Ecto neural progenitor cell (in vitro differentiated cells): ENCODE results near the gene PRICKLE2.

Experiments
- DNase-seq: peaks from one replicate; pipeline ENCODE4 v3.0.0-alpha.2; 2018; ENCODE audit warnings: low spot score

Gene PRICKLE2

GRCh38 chr3:64188810-64189560, 36.3 kb downstream of the PRICKLE2 start:
- no peak for DNase-seq

GRCh38 chr3:64187065-64187959, 38.0 kb downstream of the PRICKLE2 start:
- DNase-seq, result no peak

- no peak for DNase-seq
These were observed 38.6 kb downstream of the PRICKLE2 start for GRCh38 chr3:64186667-64187064.

DNA sequence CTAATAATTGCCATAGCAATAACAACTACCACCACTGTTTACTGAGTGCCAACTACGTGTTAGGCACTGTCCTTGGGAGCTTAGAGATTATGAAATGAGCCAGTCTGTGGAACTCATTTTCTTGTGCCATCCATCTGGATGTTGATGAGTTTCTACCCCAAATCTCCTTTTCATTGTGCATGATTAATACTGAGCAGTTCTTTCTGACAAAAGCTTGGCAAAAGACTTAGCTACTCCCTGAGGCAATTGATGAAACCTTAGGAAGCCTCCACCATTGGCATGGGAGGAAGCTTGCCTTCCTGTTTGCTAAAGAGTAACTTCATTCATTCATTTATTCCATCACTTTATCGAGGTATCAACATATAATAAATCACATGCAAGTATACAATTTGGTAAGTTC, 39.8 kb downstream of the PRICKLE2 start:
- no peak for DNase-seq

DNA sequence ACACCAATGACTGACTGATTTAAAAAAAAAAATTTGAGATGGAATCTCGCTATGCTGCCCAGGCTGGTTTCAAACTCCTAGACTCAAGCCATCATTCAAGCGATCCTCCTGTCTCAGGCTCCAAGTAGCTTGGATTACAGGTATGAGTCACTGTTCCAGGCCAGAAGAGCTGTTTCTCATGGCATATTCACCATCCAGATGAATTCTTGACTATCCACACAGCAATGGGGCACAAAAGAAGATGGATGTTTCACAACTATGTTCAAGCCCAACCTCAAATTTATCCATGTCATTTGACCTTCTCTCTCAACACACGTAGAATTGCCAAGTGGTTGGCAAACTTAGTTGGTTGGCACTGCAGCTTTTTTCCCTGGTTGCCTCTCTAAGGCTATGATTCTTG, 40.6 kb downstream of the PRICKLE2 start:
- DNase-seq, result no peak

DNA sequence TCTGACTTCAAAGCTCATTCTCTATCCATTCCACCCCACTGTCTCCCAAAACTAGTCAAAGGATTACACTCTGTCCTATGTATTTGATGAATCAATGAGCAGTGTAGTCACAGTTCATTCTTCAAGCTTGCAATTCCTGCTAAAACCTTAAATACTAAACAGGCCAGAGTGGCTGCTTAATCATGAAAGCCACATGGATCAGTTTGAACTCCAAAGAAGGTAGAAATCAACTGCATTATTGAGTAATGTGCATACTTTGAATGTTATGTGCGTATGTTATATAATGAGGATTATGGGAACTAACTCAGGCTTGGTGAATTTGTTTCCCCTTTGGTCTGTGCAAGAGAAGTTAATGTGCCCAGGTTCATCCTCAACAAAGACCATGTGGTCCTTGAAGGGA, 45.4 kb downstream of the PRICKLE2 start:
- DNase-seq, result no peak

- DNase-seq, result no peak
These were observed 46.0 kb downstream of the PRICKLE2 start for GRCh38 chr3:64179249-64179648.

GRCh38 chr3:64178419-64178818, 46.8 kb downstream of the PRICKLE2 start:
- DNase-seq, result no peak

- DNase-seq, result no peak
These were observed 48.7 kb downstream of the PRICKLE2 start for GRCh38 chr3:64176461-64176996.

DNA sequence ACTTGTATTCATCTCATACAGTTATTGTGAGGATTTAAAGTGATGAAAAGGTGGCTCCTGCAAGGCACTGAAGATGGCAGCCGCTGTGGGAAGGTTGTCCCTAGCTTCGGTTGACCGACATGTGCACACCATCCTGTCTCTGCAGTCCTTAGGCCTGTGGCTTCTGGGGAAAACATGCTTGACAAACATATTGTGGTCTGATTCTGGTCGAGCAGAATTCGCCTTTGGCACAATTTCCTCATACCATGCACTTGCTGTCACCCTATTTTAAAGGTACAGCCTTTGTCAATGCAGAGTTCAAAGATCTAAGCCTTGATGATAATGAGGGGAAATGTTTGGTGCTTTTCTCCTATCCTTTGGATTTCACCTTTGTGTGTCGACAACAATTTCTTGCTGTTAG, 50.9 kb downstream of the PRICKLE2 start:
- DNase-seq, result no peak

DNA sequence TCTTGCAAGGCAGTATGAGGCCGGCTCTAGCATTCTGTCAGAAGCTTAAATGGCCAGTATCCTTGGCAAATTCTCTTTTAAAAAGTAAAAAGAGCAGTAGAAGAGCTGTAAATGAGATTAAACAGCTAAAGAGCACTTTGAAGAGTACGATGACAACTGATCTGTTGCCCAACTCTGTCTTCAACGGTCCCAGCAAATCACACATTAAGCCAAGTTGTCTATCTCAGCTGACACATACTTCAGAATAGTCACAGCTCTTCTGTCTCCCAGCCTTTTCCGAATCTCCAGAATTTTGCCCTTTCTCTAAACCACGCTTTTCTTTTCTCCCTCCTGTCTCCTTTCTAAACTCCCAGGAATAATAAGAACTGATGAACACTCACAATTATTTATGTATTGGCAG, 51.7 kb downstream of the PRICKLE2 start:
- no peak for DNase-seq

DNA sequence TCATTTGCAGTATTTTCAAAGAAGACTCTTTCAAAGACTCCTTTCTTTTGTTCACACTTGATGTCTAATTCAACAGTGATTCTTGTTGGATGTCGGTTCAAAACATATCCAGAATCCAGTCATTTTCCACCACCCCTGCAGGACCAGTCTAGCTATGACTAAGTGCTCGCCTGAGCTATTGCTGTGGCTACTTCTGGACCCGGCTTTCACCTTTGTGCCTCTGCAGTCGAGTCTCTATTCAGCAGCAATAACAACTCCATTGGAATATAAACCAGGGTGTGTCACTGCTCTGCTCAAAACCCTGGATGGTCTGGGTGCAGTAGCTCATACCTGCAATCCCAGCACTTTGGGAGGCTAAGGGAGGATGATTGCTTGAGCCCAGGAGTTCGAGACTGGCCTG, 55.0 kb downstream of the PRICKLE2 start:
- DNase-seq, result no peak

GRCh38 chr3:64167868-64168267, 57.4 kb downstream of the PRICKLE2 start:
- DNase-seq, result no peak

DNA sequence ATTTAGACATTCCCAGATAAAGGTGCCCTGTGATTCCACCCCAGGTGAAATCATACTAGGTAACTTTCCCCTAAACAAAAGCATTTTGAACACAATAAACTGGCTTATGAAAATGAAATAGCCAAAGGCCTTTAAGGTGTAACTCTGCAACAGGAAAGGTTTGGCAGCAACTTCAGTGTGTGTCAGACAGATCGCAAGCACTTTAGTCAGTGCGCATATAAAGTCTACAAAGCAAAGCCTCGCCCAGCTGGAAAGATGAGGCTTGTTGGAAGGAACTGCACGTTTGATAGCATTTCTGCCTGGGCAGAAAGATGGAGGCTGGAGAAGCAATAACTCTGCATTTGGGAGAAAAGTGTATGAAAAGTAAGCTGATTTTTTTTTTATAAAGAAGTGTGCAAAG, 57.9 kb downstream of the PRICKLE2 start:
- DNase-seq, result no peak

- no peak for DNase-seq
These were observed 58.6 kb downstream of the PRICKLE2 start for GRCh38 chr3:64166584-64167162.

DNA sequence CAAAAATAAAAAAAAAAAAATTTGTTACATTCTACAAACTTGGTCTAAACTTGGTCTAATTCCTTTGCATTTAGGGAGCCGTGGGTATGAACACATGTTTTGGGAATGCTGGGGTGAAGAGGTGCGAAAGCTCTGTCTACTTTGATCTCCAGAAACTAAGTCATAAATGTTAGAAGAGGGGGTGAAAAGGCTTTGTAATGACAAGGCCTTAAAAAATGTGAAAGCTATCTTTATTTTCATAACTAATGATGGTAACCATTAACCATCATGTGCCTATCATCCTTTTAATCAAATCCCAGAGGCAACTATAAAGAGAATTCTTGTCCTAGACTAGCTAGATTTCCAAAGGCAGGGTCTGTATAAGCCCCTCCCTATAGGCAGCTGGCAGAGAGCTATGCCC, 60.9 kb downstream of the PRICKLE2 start:
- DNase-seq, result no peak

DNA sequence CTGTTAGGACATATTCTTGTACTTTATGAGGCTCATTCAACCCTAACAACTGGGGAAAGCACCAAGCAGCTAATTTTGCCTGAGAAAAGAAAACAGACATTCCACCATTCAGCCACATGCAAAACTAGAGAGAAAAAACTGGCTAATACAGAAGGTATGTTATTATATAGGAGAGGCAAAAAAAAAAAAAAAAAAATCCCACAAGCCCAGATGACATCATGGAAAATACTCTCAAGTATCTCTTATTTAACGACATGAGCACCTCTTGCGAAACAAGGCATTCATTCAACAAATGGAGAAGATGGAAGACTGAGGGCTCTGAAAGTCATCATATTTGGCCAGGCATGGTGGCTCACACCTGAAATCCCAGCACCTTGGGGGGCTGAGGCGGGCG, 61.5 kb downstream of the PRICKLE2 start:
- DNase-seq, result no peak

- DNase-seq, result no peak
These were observed 62.1 kb downstream of the PRICKLE2 start for GRCh38 chr3:64163019-64163754.

DNA sequence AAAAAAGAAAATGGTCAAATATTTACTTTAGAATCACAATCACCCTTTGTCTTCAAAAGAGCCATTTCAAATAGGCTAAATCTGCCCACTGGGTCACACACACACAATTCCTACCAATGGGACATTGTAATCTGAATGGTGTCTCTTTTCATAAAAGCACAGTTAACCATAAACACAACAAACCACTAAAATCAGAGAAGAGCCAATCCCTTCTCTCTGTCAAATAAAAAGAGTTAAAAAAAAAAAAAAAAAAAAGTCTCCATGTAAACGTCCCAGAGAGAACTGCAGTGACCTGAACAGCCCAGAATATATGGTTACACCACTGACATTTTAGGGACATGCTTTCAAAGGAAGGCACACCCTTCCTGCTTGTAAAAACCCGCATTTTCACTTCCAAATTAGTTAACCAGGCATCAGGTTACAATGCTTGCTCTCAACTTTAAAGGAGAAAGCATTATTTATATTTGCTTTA, 63.7 kb downstream of the PRICKLE2 start:
- DNase-seq, result no peak

DNA sequence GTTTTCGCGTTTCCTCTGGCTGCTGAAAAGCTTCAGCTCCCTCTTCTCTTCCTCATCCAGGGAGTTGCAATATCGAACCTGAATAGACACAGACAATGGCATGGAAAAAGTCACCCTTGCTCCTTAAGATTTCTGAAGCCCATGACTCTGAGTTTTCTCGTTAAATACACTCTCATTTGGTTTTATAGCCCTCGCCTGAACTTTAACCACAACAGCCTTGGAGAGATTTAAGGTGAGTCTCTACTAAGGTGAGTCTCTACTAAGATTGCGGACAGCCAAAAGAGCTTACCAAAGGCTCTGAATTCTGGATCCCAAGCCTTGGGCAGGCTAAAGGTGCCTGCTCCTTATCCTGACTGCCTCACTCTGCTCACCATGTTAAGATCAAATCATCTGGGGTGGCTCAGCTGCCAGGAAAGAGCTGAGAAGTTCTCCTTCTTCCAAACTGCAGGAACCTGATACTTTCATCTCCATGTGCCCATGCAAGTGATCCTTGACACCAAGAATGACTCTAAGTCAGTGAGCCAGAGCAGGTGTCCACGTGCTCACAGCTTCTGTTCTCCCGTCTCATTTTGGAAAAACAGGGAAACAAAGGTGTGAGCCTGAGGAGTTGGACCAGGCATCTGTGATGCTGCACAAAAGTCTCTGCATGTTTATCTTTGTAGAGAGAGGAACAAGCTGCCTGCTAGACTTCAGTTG, 65.1 kb downstream of the PRICKLE2 start:
- no peak for DNase-seq

DNA sequence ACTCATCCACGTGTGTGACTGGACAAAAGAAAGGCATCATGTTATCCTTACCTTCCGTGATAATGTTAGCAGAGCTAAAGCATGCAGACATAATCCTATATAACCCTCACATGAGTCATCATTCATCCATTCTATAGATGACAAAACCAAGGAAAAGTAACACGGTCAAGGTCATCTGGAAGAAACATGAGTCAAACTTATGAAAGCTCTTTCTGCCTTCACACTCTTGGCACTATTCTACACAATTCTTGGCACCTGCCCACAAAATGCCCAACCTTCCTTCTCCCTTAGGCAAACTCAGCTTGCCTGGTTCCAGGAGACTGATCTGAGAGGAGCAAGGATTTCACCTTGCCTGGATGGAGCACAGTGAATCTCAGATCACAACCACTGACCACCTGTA, 66.9 kb downstream of the PRICKLE2 start:
- DNase-seq, result no peak
